Measurements from ENCODE around the gene RASL10B.

DNA sequence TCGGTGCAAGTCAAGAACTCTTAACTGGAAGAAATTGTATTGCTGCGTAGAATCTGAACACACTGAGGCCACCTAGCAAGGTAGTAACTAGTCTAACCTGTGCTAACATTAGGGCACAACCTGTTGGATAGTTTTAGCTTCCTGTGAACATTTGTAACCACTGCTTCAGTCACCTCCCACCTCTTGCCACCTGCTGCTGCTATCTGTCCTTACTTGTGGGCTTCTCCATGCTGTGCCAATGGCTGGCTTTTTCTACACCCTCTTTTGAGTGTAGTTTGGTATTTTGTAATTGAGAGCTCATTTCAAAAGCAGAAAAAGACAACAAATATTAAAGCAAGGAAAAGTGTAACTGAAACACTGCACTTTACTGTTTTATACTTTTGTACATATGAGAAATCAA, 7.7 kb upstream of the RASL10B start:
- TF ChIP-seq POLR2A (IDR thresholded peaks at IDR 0.05; ENCODE audit: low read length) (no peak), GATA1 (IDR thresholded peaks at IDR 0.05; ENCODE audit: low read depth, low read length) (no peak)

Data from erythroblast (primary cell).